Keratinocyte (primary cell): ENCODE measurements around the gene ULK3. TPM values are rescaled to one million over a fixed set of nuclear protein-coding genes. Genes with fewer than 3 reads are reported as not detected.

Source experiments
- DNase-seq: peaks from one replicate; pipeline ENCODE4 v3.0.0-alpha.2; 2011; ENCODE audit warnings: low read depth, missing footprints, low spot score
- FAIRE-seq: peaks from 2 replicates; lab custom pipeline; 2011; peaks lifted over from hg19 to GRCh38; lab: Jason Lieb, UNC
- H2AFZ ChIP-seq: 2 replicates; pipeline ENCODE4 v1.6.0; 2012; ENCODE audit warnings: low read length, control low read depth, inconsistent platforms; ENCODE audit not compliant: control insufficient read depth
- H3K27ac ChIP-seq: 2 replicates; pipeline ENCODE4 v1.5.1; 2011; ENCODE audit warnings: low read length; ENCODE audit not compliant: control insufficient read depth, insufficient read depth
- H3K27me3 ChIP-seq: 3 replicates; pipeline ENCODE4 v1.6.0; 2011; ENCODE audit warnings: low read length; ENCODE audit not compliant: control insufficient read depth, insufficient read depth; ENCODE audit errors: extremely low read depth
- H3K36me3 ChIP-seq, 2 experiments: 2 replicates in 1 of 2; 3 replicates in 1 of 2; pipeline ENCODE4 v1.5.1; 2011; ENCODE audit warnings: low read length in 2 of 2, mild to moderate bottlenecking in 1 of 2; ENCODE audit not compliant: control insufficient read depth in 2 of 2, insufficient read depth in 2 of 2; ENCODE audit errors: extremely low read depth in 1 of 2
- H3K4me1 ChIP-seq: 3 replicates; pipeline ENCODE4 v1.5.1; 2011; ENCODE audit warnings: low read length; ENCODE audit not compliant: control insufficient read depth, insufficient read depth; ENCODE audit errors: extremely low read depth
- H3K4me2 ChIP-seq: 3 replicates; pipeline ENCODE4 v1.6.0; 2011; ENCODE audit warnings: low read depth, low read length; ENCODE audit not compliant: control insufficient read depth, insufficient read depth; ENCODE audit errors: extremely low read depth
- H3K4me3 ChIP-seq, 3 experiments: fragments of 200-600 bp in 1 of 3; sonication (generic) in 1 of 3; 2 replicates in 2 of 3; 3 replicates in 1 of 3; pipeline ENCODE4 v1.5.1; 2011 to 2016; ENCODE audit warnings: low read length in 3 of 3, mild to moderate bottlenecking in 3 of 3, control low read depth in 2 of 3, inconsistent platforms in 1 of 3, low read depth in 1 of 3, mixed read lengths in 1 of 3, mixed run types in 1 of 3, moderate library complexity in 1 of 3; ENCODE audit not compliant: control insufficient read depth in 2 of 3, insufficient read depth in 2 of 3; ENCODE audit errors: extremely low read depth in 1 of 3
- H3K79me2 ChIP-seq: 2 replicates; pipeline ENCODE4 v1.6.0; 2012; ENCODE audit warnings: low read length; ENCODE audit not compliant: control insufficient read depth, insufficient read depth
- H3K9ac ChIP-seq: 3 replicates; pipeline ENCODE4 v1.6.0; 2011; ENCODE audit warnings: low read length; ENCODE audit not compliant: control insufficient read depth, insufficient read depth; ENCODE audit errors: extremely low read depth
- H3K9me1 ChIP-seq: 3 replicates; pipeline ENCODE4 v1.6.0; 2011; ENCODE audit warnings: low read length; ENCODE audit not compliant: control insufficient read depth, insufficient read depth; ENCODE audit errors: extremely low read depth
- H3K9me3 ChIP-seq: 2 replicates; pipeline ENCODE4 v1.5.1; 2012; ENCODE audit warnings: low read depth, low read length; ENCODE audit not compliant: control insufficient read depth
- H4K20me1 ChIP-seq: 3 replicates; pipeline ENCODE4 v1.6.0; 2011; ENCODE audit warnings: low read length; ENCODE audit not compliant: control insufficient read depth, insufficient read depth; ENCODE audit errors: extremely low read depth
- EZH2 ChIP-seq: IDR thresholded peaks from one replicate; pipeline ENCODE4 v1.6.1; 2012; ENCODE audit warnings: inconsistent platforms, mild to moderate bottlenecking, low read length, moderate library complexity
- dilution Hi-C: fragments of 300-500 bp; cut with MboI; formaldehyde crosslinking; loops from one replicate; pipeline ENCODE4 v1.7.0; 2020; ENCODE audit warnings: low sequenced_read_pairs; ENCODE audit not compliant: extremely low pct_ligation_motif_present
- polyA plus RNA-seq, 5 experiments: library from polyadenylated mRNA; depleted of rRNA in 3 of 5; stranded (reverse) in 3 of 5; stranded (forward) in 1 of 5; unstranded in 1 of 5; fragments of >200 nt; gene quantifications; 1 replicate in 1 of 5; 2 replicates in 3 of 5; 3 replicates in 1 of 5; pipeline versions ENCODE4 v1.2.1 to v1.2.3, GENCODE V29; 2011 to 2012; ENCODE audit warnings: missing spikeins in 2 of 5, low read depth in 1 of 5, low replicate concordance in 1 of 5
- TF ChIP-seq, protein P1 (sequence below), 3 experiments: IDR thresholded peaks in 1 of 3; conservative IDR thresholded peaks in 1 of 3; optimal IDR thresholded peaks in 1 of 3; 2 replicates in 2 of 3; 3 replicates in 1 of 3; pipeline versions ENCODE3 to v1.5.1; 2011; ENCODE audit warnings: low read length in 3 of 3, mild to moderate bottlenecking in 3 of 3, moderate library complexity in 2 of 3, control low read depth in 1 of 3, inconsistent platforms in 1 of 3; ENCODE audit not compliant: insufficient read depth in 2 of 3; ENCODE audit errors: extremely low read depth in 1 of 3

ULK3 gene
- polyA plus RNA-seq, 1 donor (not counting 4 experiments of a cell fraction or from before 2014, with no cell fraction given) = 16.5 TPM

DNA sequence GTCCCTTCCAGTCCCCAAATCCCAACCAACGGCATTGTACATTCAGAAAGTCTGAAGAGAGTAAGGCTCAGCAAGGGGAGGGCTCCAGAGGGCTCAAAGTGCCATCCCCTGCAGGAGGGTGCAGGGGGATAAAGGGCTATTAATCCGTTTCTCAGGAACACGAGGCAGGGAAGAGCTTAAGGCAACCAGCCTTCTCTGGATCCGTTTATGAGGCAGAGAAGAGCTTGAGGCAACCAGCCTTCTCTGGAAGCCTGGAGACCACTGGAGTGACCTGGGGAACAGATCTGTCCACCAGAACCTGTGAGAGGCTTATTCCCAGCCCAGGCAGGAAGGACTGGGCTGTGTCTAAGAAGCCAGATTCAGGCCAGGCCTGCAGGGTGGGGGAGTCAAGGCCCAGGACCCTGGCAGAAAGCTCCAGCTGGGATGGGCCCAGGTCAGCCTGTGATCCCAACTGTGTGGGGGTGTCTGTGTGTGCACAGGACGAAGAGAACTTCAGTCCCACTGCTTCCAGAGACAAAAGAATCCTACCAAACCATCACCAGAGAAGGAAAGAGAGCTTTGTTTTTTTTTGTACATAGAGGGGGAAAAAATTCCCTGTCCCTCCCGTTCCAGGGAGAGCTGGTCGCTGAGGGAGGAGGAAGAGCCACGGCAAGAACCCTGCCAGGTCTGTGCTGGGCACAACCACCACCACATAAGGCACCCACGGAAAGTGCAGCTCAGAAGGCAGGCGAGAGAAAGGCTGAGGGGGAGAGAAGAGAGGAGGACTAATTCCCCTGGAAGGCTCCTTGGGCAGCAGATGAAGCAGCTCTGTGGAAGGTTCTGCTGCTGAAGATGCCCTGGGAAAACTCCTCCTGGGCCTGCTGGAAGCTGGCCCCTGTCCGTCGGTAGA, 1.6 kb upstream of the ULK3 start:
- Histone ChIP-seq H3K9ac (no peak overlapping the region), H3K9me3 (no peaks in the 10 kb centered on the region), H3K4me3 (no peak overlapping the region), H2AFZ (no peak overlapping the region), H3K4me2 (no peak overlapping the region), H3K9me1 (no peaks in the 10 kb centered on the region), H3K27me3 (no peaks in the 10 kb centered on the region), H3K79me2 (no peaks in the 10 kb centered on the region), H3K36me3 (peaks cover 1 to 19% of the 10 kb centered on the region in 2 experiments), H3K27ac (no peak overlapping the region), H4K20me1 (no peaks in the 10 kb centered on the region), H3K4me1 (peaks cover 14% of the 10 kb centered on the region)
- DNase-seq = no peak
- no peak for FAIRE-seq
- no peak for TF ChIP-seq EZH2
- TF ChIP-seq, protein P1, sequence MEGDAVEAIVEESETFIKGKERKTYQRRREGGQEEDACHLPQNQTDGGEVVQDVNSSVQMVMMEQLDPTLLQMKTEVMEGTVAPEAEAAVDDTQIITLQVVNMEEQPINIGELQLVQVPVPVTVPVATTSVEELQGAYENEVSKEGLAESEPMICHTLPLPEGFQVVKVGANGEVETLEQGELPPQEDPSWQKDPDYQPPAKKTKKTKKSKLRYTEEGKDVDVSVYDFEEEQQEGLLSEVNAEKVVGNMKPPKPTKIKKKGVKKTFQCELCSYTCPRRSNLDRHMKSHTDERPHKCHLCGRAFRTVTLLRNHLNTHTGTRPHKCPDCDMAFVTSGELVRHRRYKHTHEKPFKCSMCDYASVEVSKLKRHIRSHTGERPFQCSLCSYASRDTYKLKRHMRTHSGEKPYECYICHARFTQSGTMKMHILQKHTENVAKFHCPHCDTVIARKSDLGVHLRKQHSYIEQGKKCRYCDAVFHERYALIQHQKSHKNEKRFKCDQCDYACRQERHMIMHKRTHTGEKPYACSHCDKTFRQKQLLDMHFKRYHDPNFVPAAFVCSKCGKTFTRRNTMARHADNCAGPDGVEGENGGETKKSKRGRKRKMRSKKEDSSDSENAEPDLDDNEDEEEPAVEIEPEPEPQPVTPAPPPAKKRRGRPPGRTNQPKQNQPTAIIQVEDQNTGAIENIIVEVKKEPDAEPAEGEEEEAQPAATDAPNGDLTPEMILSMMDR (optimal IDR thresholded peaks at IDR 0.05 in 1 of 3, IDR thresholded peaks at IDR 0.05 in 1 of 3, conservative IDR thresholded peaks at IDR 0.05 in 1 of 3; ENCODE audit: extremely low read depth in 1 of 3, insufficient read depth in 2 of 3, low read length in 3 of 3) = no peak
- dilution Hi-C loops = no loop called here

DNA sequence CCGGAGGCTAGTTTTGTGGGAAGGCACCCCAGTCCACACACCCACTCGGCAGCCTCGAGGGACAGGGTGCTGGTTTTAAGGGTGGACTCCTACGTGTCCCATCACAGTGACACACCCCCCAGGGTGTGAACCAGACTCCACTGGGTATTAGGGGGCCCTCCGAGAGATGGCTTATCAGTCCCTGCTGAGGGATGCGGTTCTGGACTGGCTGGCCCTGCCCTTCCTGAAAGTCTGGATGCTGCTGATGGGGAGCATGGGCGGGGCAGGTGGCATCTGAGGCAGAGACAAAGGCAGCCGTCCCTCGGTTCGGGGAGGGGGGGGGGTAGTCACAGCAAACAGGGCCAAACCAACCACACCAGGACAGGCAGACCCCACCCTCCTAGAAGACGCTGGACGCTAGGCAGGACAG, 939 bp upstream of the ULK3 start:
- Histone ChIP-seq H3K9ac (peak overlapping the region; percentile 81), H3K27me3 (no peaks in the 10 kb centered on the region), H3K4me3 (no peak overlapping the region), H3K9me1 (no peaks in the 10 kb centered on the region), H2AFZ (no peak overlapping the region), H3K4me1 (peaks cover 14% of the 10 kb centered on the region), H3K79me2 (no peaks in the 10 kb centered on the region), H3K4me2 (peak overlapping the region; percentile 87), H3K36me3 (peaks cover 0 to 19% of the 10 kb centered on the region in 2 experiments), H4K20me1 (no peaks in the 10 kb centered on the region), H3K9me3 (no peaks in the 10 kb centered on the region), H3K27ac (no peak overlapping the region)
- DNase-seq = no peak
- dilution Hi-C loops = no loop called here
- TF ChIP-seq EZH2 = no peak
- TF ChIP-seq, protein P1 (optimal IDR thresholded peaks at IDR 0.05 in 1 of 3, IDR thresholded peaks at IDR 0.05 in 1 of 3, conservative IDR thresholded peaks at IDR 0.05 in 1 of 3; ENCODE audit: extremely low read depth in 1 of 3, insufficient read depth in 2 of 3, low read length in 3 of 3) = no peak
- no peak for FAIRE-seq
